HEK293 (cell line): ENCODE results near the gene SPTA1.

Experiments
- CTCF ChIA-PET: fragments of 350-600 bp; formaldehyde crosslinking; extraction: SDS; loops from one replicate; lab custom pipeline; 2021; ENCODE audit warnings: antibody characterized with exemption; lab: Yijun Ruan, JAX
- POLR2A ChIA-PET: fragments of 300-600 bp; formaldehyde crosslinking; extraction: SDS; loops from one replicate; lab custom pipeline; 2020; ENCODE audit warnings: antibody characterized with exemption, inconsistent platforms; lab: Yijun Ruan, JAX
- H3K27ac ChIP-seq: fragments of 200-500 bp; sonication (Bioruptor generic); 2 replicates; pipeline ENCODE4 v1.5.1; 2014; ENCODE audit warnings: low read depth, low read length, control low read depth, inconsistent platforms; ENCODE audit errors: extremely low read depth
- H3K36me3 ChIP-seq, 2 experiments: fragments of 200-500 bp in 1 of 2; sonication (Bioruptor generic) in 1 of 2; 1 replicate in 1 of 2; 2 replicates in 1 of 2; pipeline ENCODE4 v1.5.1; 2014 to 2017; ENCODE audit warnings: inconsistent platforms in 2 of 2, low read length in 2 of 2; ENCODE audit not compliant: control insufficient read depth in 2 of 2, insufficient read depth in 1 of 2
- H3K4me1 ChIP-seq: fragments of 200-500 bp; sonication (Bioruptor generic); 2 replicates; pipeline ENCODE4 v1.5.1; 2014; ENCODE audit warnings: mild to moderate bottlenecking, low read length, inconsistent platforms; ENCODE audit not compliant: control insufficient read depth, insufficient read depth
- H3K4me3 ChIP-seq: 2 replicates; pipeline ENCODE4 v1.5.1; 2011; ENCODE audit warnings: low read depth, mild to moderate bottlenecking, control low read depth, low read length, moderate library complexity
- H3K9me3 ChIP-seq: fragments of 200-500 bp; sonication (Bioruptor generic); 2 replicates; pipeline ENCODE4 v1.5.1; 2014; ENCODE audit warnings: low read depth, low read length, inconsistent platforms; ENCODE audit not compliant: control insufficient read depth, insufficient read depth
- BCL6B ChIP-seq: fragments of 450-650 bp; formaldehyde crosslinking; IDR thresholded peaks from 2 replicates; pipeline ENCODE4 v1.5.1; 2017; ENCODE audit warnings: missing biosample characterization, missing genetic modification characterization
- EGR2 ChIP-seq: fragments of 450-650 bp; formaldehyde crosslinking; IDR thresholded peaks from 2 replicates; pipeline ENCODE4 v1.5.1; 2016; ENCODE audit warnings: low read depth, missing biosample characterization, missing genetic modification characterization
- KLF1 ChIP-seq: fragments of 450-650 bp; formaldehyde crosslinking; IDR thresholded peaks from 2 replicates; pipeline ENCODE4 v1.5.1; 2016; ENCODE audit warnings: missing biosample characterization, missing genetic modification characterization
- PBX3 ChIP-seq: sonication (generic); formaldehyde crosslinking; IDR thresholded peaks from 2 replicates; pipeline ENCODE4 v1.8.1; 2022; ENCODE audit warnings: mild to moderate bottlenecking, moderate library complexity, missing genetic modification reagents
- PRDM2 ChIP-seq: fragments of 450-650 bp; formaldehyde crosslinking; IDR thresholded peaks from 2 replicates; pipeline ENCODE4 v1.5.1; 2016; ENCODE audit warnings: missing biosample characterization, missing genetic modification characterization, borderline replicate concordance
- SCRT2 ChIP-seq: fragments of 450-650 bp; formaldehyde crosslinking; IDR thresholded peaks from 2 replicates; pipeline ENCODE4 v1.5.1; 2016; ENCODE audit warnings: missing biosample characterization, missing genetic modification characterization
- ZNF140 ChIP-seq: fragments of 450-650 bp; formaldehyde crosslinking; IDR thresholded peaks from 2 replicates; pipeline ENCODE4 v1.5.1; 2016; ENCODE audit warnings: missing biosample characterization, missing genetic modification characterization
- ZNF202 ChIP-seq: fragments of 450-650 bp; formaldehyde crosslinking; IDR thresholded peaks from 2 replicates; pipeline ENCODE4 v1.5.1; 2016; ENCODE audit warnings: missing biosample characterization, missing genetic modification characterization, borderline replicate concordance
- ZNF221 ChIP-seq: fragments of 450-650 bp; formaldehyde crosslinking; IDR thresholded peaks from 2 replicates; pipeline ENCODE4 v1.5.1; 2017; ENCODE audit warnings: missing biosample characterization, missing genetic modification characterization, borderline replicate concordance
- ZNF311 ChIP-seq: fragments of 450-650 bp; formaldehyde crosslinking; IDR thresholded peaks from 2 replicates; pipeline ENCODE4 v1.5.1; 2017; ENCODE audit warnings: missing biosample characterization, missing genetic modification characterization, borderline replicate concordance
- ZNF350 ChIP-seq: fragments of 450-650 bp; formaldehyde crosslinking; IDR thresholded peaks from 2 replicates; pipeline ENCODE4 v1.5.0; 2017; ENCODE audit warnings: missing biosample characterization, mild to moderate bottlenecking, missing genetic modification characterization
- ZNF37A ChIP-seq: fragments of 450-650 bp; IDR thresholded peaks from 2 replicates; pipeline ENCODE4 v1.5.1; 2018; ENCODE audit warnings: missing biosample characterization, missing genetic modification characterization
- ZNF513 ChIP-seq: fragments of 450-650 bp; IDR thresholded peaks from 2 replicates; pipeline ENCODE4 v1.5.1; 2018; ENCODE audit warnings: missing biosample characterization, missing genetic modification characterization
- ZNF529 ChIP-seq: fragments of 450-650 bp; formaldehyde crosslinking; IDR thresholded peaks from 2 replicates; pipeline ENCODE4 v1.5.1; 2017; ENCODE audit warnings: missing genetic modification characterization, missing biosample characterization; ENCODE audit not compliant: insufficient replicate concordance
- ZNF692 ChIP-seq: fragments of 450-650 bp; formaldehyde crosslinking; IDR thresholded peaks from 2 replicates; pipeline ENCODE4 v1.5.1; 2016; ENCODE audit warnings: missing biosample characterization, missing genetic modification characterization
- ZNF768 ChIP-seq: fragments of 450-650 bp; formaldehyde crosslinking; IDR thresholded peaks from 2 replicates; pipeline ENCODE4 v1.5.1; 2018; ENCODE audit warnings: missing biosample characterization, mild to moderate bottlenecking, missing genetic modification characterization
- ZSCAN18 ChIP-seq: fragments of 450-650 bp; formaldehyde crosslinking; IDR thresholded peaks from 2 replicates; pipeline ENCODE4 v1.5.1; 2016; ENCODE audit warnings: missing biosample characterization, missing genetic modification characterization
- TF ChIP-seq, protein P1 (sequence below): fragments of 450-650 bp; formaldehyde crosslinking; IDR thresholded peaks from 2 replicates; pipeline ENCODE4 v1.5.1; 2016; ENCODE audit warnings: missing biosample characterization, missing genetic modification characterization

Gene SPTA1

GRCh38 chr1:158719664-158720063, 33.1 kb upstream of the SPTA1 start:
- Histone ChIP-seq H3K9me3 (no peaks in the 10 kb centered on the region), H3K4me3 (no peak overlapping the region), H3K4me1 (no peaks in the 10 kb centered on the region)
- POLR2A ChIA-PET, result no interaction called here
- no peak for TF ChIP-seq ZNF350 (tag by site-specific recombination)
- TF ChIP-seq ZNF768, result no peak
- no peak for TF ChIP-seq ZNF529 (tag by site-specific recombination)
- TF ChIP-seq ZNF37A (tag by site-specific recombination), result no peak
- no peak for TF ChIP-seq ZNF140
- no peak for TF ChIP-seq ZSCAN18
- no peak for TF ChIP-seq ZNF221 (tag by site-specific recombination)
- no peak for TF ChIP-seq PRDM2 (tag by site-specific recombination)
- no peak for TF ChIP-seq SCRT2
- TF ChIP-seq PBX3 (CRISPR knock-in tag), result no peak
- TF ChIP-seq BCL6B (tag by site-specific recombination), result no peak
- no peak for TF ChIP-seq ZNF692 (tag by site-specific recombination)
- TF ChIP-seq, all 188 proteins: peak for 0
- Histone ChIP-seq H3K27ac (no peak overlapping the region), H3K36me3 (no peaks in the 10 kb centered on the region)
- CTCF ChIA-PET, result interaction anchor here (0.6 to 0.8 kb wide), 2 partner anchors 61 to 302 kb away, joined by 3 read pairs; no protein-coding TSS in a partner anchor

GRCh38 chr1:158717344-158717743, 30.8 kb upstream of the SPTA1 start:
- Histone ChIP-seq H3K36me3 (no peaks in the 10 kb centered on the region), H3K4me3 (no peak overlapping the region), H3K4me1 (no peaks in the 10 kb centered on the region), H3K9me3 (no peaks in the 10 kb centered on the region), H3K27ac (no peak overlapping the region)
- TF ChIP-seq ZNF311 (tag by site-specific recombination) (no peak), ZNF513 (no peak), EGR2 (tag by site-specific recombination) (no peak), KLF1 (tag by site-specific recombination) (no peak), ZNF202 (tag by site-specific recombination) (no peak)
- TF ChIP-seq, protein P1, sequence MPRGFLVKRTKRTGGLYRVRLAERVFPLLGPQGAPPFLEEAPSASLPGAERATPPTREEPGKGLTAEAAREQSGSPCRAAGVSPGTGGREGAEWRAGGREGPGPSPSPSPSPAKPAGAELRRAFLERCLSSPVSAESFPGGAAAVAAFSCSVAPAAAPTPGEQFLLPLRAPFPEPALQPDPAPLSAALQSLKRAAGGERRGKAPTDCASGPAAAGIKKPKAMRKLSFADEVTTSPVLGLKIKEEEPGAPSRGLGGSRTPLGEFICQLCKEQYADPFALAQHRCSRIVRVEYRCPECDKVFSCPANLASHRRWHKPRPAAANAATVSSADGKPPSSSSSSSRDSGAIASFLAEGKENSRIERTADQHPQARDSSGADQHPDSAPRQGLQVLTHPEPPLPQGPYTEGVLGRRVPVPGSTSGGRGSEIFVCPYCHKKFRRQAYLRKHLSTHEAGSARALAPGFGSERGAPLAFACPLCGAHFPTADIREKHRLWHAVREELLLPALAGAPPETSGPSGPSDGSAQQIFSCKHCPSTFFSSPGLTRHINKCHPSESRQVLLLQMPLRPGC, result no peak
- ChIA-PET CTCF (no interaction called here), POLR2A (no interaction called here)
